Measurements from ENCODE around the gene JAKMIP1. TPM values are rescaled to one million over a fixed set of nuclear protein-coding genes. Genes with fewer than 3 reads are reported as not detected.

The JAKMIP1 gene
- polyA plus RNA-seq, 1 donor from 2014 or later, result 15.3 TPM

DNA sequence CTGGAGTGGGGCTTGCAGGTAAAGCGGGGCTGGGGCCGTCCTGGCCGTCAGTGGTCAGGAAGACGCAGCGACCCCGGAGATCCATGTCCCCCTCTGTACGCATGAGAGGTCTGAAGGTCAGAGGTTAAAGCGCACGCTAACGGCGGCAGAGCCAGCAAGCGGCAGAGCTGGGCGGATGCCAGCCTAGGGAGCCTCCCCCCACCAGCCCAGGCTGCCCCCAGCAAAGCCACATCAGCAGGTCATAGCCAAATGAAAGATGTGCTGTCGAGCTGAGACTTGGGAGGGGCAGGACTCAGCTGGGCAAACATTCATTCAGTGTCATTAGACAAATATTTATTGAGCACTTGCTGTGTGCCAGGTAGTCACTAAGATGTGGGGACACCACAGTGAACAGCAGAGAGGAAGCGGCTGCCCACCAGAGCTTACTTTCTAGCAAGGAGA, 593 bp upstream of the JAKMIP1 start:
- H3K27me3 ChIP-seq (ENCODE audit: insufficient read depth, low read depth, low read length), result peaks cover 38% of the 10 kb centered on the region
- H3K36me3 ChIP-seq (ENCODE audit: insufficient read depth, low read length), result no peaks in the 10 kb centered on the region
- H3F3A ChIP-seq (ENCODE audit: insufficient read depth, low read length, poor library complexity, severe bottlenecking), result no peaks in the 10 kb centered on the region
- H3K27ac ChIP-seq (ENCODE audit: low read length), result no peak overlapping the region
- peak overlapping the region; percentile 72 for H3K4me3 ChIP-seq (ENCODE audit: low read length)
- no peaks in the 10 kb centered on the region for H3K9me3 ChIP-seq (ENCODE audit: low read length)
- H3K9me2 ChIP-seq (ENCODE audit: insufficient read depth, low read length), result no peaks in the 10 kb centered on the region
- no peaks in the 10 kb centered on the region for H4K20me1 ChIP-seq (ENCODE audit: insufficient read depth)
- H3K9ac ChIP-seq (ENCODE audit: low read length), result peak overlapping the region; percentile 69
- no peaks in the 10 kb centered on the region for H3K79me2 ChIP-seq (replicated peaks; ENCODE audit: insufficient read depth, low read length)
- peak overlapping the region; percentile 65 for H2AFZ ChIP-seq (ENCODE audit: low read depth, low read length)
- H3K4me2 ChIP-seq (ENCODE audit: low read length), result peak overlapping the region; percentile 48
- TF ChIP-seq SMC3 (conservative IDR thresholded peaks at IDR 0.05; ENCODE audit: poor library complexity), result no peak
- TF ChIP-seq CTCF (IDR thresholded peaks at IDR 0.05; ENCODE audit: poor library complexity, severe bottlenecking), result no peak
- TF ChIP-seq, protein P1, sequence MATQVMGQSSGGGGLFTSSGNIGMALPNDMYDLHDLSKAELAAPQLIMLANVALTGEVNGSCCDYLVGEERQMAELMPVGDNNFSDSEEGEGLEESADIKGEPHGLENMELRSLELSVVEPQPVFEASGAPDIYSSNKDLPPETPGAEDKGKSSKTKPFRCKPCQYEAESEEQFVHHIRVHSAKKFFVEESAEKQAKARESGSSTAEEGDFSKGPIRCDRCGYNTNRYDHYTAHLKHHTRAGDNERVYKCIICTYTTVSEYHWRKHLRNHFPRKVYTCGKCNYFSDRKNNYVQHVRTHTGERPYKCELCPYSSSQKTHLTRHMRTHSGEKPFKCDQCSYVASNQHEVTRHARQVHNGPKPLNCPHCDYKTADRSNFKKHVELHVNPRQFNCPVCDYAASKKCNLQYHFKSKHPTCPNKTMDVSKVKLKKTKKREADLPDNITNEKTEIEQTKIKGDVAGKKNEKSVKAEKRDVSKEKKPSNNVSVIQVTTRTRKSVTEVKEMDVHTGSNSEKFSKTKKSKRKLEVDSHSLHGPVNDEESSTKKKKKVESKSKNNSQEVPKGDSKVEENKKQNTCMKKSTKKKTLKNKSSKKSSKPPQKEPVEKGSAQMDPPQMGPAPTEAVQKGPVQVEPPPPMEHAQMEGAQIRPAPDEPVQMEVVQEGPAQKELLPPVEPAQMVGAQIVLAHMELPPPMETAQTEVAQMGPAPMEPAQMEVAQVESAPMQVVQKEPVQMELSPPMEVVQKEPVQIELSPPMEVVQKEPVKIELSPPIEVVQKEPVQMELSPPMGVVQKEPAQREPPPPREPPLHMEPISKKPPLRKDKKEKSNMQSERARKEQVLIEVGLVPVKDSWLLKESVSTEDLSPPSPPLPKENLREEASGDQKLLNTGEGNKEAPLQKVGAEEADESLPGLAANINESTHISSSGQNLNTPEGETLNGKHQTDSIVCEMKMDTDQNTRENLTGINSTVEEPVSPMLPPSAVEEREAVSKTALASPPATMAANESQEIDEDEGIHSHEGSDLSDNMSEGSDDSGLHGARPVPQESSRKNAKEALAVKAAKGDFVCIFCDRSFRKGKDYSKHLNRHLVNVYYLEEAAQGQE (IDR thresholded peaks at IDR 0.05; ENCODE audit: borderline replicate concordance), result no peak
- TF ChIP-seq RAD21 (conservative IDR thresholded peaks at IDR 0.05), result no peak
- no peak for TF ChIP-seq EP300 (conservative IDR thresholded peaks at IDR 0.05; ENCODE audit: poor library complexity, severe bottlenecking)
- no peak for TF ChIP-seq TAF1 (IDR thresholded peaks at IDR 0.05; ENCODE audit: low read depth)
- no peak for TF ChIP-seq EZH2 (IDR thresholded peaks at IDR 0.05; ENCODE audit: borderline replicate concordance, insufficient read depth, low read length, poor library complexity, severe bottlenecking)
- TF ChIP-seq MXI1 (conservative IDR thresholded peaks at IDR 0.05; ENCODE audit: poor library complexity, severe bottlenecking), result no peak
- no peak for TF ChIP-seq POLR2AphosphoS5 (IDR thresholded peaks at IDR 0.05)

DNA sequence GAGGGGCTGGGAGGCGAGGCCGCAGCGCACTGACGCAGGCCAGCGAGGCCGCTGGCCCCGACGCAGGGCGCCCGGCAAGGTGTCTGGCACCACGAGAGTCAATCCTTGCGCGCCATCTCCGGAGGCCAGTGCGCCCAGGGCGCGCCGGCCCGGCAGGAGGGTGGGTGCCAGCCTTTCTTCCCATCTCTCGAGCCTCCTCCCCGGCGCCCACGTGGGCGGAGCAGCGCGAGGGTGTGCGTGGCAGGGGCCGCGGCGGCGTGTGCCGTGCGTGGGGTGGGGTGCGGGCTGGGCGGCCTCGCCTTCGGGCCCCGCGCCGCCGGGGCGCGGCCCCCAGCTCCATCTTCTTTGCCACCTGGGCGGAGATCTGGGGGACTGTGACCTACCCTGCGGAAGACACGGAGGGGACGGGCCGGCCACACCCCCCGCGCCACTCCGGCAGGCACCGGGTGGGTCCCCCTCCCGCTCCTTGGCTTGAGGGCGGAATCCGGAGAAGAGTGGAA, 877 bp downstream of the JAKMIP1 start:
- H4K20me1 ChIP-seq (ENCODE audit: insufficient read depth), result no peaks in the 10 kb centered on the region
- H2AFZ ChIP-seq (ENCODE audit: low read depth, low read length), result no peak overlapping the region
- H3K4me2 ChIP-seq (ENCODE audit: low read length), result no peak overlapping the region
- peaks cover 38% of the 10 kb centered on the region for H3K27me3 ChIP-seq (ENCODE audit: insufficient read depth, low read depth, low read length)
- H3K9me2 ChIP-seq (ENCODE audit: insufficient read depth, low read length), result no peaks in the 10 kb centered on the region
- H3F3A ChIP-seq (ENCODE audit: insufficient read depth, low read length, poor library complexity, severe bottlenecking), result no peaks in the 10 kb centered on the region
- no peak overlapping the region for H3K27ac ChIP-seq (ENCODE audit: low read length)
- H3K9ac ChIP-seq (ENCODE audit: low read length), result peak overlapping the region; percentile 70
- no peaks in the 10 kb centered on the region for H3K36me3 ChIP-seq (ENCODE audit: insufficient read depth, low read length)
- H3K4me3 ChIP-seq (ENCODE audit: low read length), result peak overlapping the region; percentile 68
- no peak for TF ChIP-seq EP300 (conservative IDR thresholded peaks at IDR 0.05; ENCODE audit: poor library complexity, severe bottlenecking)
- no peak for TF ChIP-seq EZH2 (IDR thresholded peaks at IDR 0.05; ENCODE audit: borderline replicate concordance, insufficient read depth, low read length, poor library complexity, severe bottlenecking)
- TF ChIP-seq, protein P1 (IDR thresholded peaks at IDR 0.05; ENCODE audit: borderline replicate concordance), result no peak
- no peak for TF ChIP-seq TAF1 (IDR thresholded peaks at IDR 0.05; ENCODE audit: low read depth)
- TF ChIP-seq POLR2AphosphoS5 (IDR thresholded peaks at IDR 0.05), result no peak
- TF ChIP-seq MXI1 (conservative IDR thresholded peaks at IDR 0.05; ENCODE audit: poor library complexity, severe bottlenecking), result peak; percentile 65
- no peak for TF ChIP-seq CTCF (IDR thresholded peaks at IDR 0.05; ENCODE audit: poor library complexity, severe bottlenecking)
- TF ChIP-seq SMC3 (conservative IDR thresholded peaks at IDR 0.05; ENCODE audit: poor library complexity), result no peak
- H3K79me2 ChIP-seq (replicated peaks; ENCODE audit: insufficient read depth, low read length), result no peaks in the 10 kb centered on the region
- no peaks in the 10 kb centered on the region for H3K9me3 ChIP-seq (ENCODE audit: low read length)

All from neural cell (in vitro differentiated cells).